Fibroblast of villous mesenchyme (primary cell): ENCODE results near the gene TMEM164. TPM values are rescaled to one million over a fixed set of nuclear protein-coding genes. Genes with fewer than 3 reads are reported as not detected.

Experiments used
- DNase-seq: peaks from one replicate; pipeline ENCODE4 v3.0.0-alpha.2; 2010; ENCODE audit warnings: low read depth
- H3K4me3 ChIP-seq: 2 replicates; pipeline ENCODE4 v1.5.1; 2011; ENCODE audit warnings: low read depth, mild to moderate bottlenecking, low read length
- total RNA-seq: library from RNA; depleted of rRNA; stranded (reverse); fragments of >200 nt; gene quantifications from 2 replicates; pipeline ENCODE4 v1.2.3, GENCODE V29; 2012
- TF ChIP-seq, protein P1 (sequence below): IDR thresholded peaks from 2 replicates; pipeline ENCODE4 v1.5.1; 2012; ENCODE audit warnings: low read depth, mild to moderate bottlenecking, low read length; ENCODE audit not compliant: insufficient read depth

Gene TMEM164
- total RNA-seq, 1 donor = 11.7 TPM

DNA sequence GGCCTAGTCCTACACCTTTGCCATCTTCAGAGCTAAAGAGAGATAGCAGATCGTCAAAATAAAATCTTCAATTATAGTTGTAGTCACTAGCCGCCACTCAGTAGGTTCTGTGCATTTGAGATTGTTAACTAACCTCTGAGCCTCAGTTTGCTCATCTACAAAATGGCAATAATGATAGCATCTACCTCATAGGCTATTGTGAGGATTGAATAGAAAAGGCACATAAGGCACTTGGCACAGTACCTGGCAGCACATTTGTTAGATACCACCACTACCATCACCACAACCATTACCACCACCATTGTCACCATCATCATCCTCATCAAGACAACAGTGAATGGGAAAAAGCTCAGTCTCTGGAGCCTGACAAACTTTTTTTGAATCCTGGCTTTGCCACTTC is 180.4 kb downstream of the TMEM164 start:
- no peak for DNase-seq
- TF ChIP-seq, protein P1, sequence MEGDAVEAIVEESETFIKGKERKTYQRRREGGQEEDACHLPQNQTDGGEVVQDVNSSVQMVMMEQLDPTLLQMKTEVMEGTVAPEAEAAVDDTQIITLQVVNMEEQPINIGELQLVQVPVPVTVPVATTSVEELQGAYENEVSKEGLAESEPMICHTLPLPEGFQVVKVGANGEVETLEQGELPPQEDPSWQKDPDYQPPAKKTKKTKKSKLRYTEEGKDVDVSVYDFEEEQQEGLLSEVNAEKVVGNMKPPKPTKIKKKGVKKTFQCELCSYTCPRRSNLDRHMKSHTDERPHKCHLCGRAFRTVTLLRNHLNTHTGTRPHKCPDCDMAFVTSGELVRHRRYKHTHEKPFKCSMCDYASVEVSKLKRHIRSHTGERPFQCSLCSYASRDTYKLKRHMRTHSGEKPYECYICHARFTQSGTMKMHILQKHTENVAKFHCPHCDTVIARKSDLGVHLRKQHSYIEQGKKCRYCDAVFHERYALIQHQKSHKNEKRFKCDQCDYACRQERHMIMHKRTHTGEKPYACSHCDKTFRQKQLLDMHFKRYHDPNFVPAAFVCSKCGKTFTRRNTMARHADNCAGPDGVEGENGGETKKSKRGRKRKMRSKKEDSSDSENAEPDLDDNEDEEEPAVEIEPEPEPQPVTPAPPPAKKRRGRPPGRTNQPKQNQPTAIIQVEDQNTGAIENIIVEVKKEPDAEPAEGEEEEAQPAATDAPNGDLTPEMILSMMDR = no peak
- no peak overlapping the region for H3K4me3 ChIP-seq

DNA sequence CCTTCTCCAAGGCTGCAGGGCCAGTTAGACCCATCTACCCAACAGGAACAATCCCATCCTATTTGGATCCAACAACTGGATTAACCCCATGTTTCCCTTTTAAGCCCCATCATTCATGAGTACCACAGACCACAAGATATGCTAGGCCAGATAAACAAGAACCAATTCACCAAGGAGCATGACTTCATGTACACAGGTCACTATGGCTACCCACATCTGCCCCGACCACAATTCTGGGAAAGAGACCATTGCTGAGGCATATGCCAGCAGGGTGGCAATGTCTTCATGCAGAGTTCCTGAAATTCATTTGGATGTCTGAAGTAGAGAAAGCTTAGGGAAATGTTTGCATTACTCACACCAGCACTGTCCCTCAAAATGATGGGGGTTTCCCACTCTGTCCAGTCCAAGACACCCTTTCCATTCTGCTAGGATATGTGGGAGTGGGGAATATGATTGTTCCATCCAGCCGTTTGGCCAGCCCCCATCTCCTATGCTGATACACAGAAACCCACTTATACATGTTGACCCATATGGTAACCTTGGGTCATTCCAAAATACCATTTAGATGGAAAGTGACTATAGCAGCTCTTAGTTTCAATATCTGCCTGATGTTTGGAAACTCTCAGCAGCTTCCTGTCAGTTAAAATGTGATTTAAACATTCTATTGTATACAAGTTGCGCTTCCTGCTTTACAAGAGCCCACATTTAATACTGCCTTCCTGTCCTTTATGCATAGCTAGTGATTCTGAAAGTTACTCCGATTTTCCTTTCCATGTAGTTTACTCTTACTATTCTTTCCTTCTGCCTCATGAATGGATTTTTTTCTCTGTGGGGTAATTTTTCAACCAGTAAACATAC is 186.0 kb downstream of the TMEM164 start:
- DNase-seq = no peak
- H3K4me3 ChIP-seq = no peak overlapping the region
- TF ChIP-seq, protein P1 = no peak

DNA sequence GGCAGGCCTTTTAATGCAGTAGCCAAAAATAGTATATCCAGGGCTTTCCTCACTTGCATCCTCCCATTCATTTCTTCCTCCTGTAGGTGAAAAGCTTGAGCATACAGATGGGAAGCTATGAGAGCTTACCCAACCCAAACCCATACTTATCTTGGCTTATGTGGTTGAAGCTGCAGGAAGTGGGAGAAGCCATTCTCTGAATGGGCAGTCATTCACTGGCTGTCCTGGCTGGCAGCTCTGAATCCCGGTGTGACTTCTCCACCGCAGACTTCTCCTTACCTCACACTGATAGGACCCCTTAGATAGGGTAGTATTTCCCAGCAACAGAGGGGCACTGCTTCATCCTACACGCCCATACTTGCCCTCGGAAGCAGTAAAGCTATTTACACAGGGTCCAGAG is 189.6 kb downstream of the TMEM164 start:
- TF ChIP-seq, protein P1 = no peak
- no peak overlapping the region for H3K4me3 ChIP-seq
- no peak for DNase-seq

DNA sequence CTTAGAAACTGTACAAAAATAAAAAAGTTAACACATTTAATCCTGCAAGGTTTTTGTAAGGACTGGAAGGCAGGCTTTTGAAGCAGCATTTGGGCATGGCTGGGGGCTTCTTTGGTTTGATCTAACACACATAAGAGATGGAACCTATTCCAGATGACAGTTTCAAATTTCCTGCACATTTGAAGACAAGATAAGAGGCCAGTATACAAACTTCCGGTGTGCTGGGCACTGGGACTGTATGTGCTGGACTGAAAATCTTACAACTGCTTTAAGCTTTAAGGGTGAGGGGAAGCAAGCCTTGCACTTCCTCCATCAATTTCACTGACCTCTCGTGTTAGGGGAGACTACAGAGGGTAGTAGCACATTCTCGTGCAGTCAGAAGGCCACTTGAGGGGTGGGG is 192.1 kb downstream of the TMEM164 start:
- no peak overlapping the region for H3K4me3 ChIP-seq
- DNase-seq = no peak
- TF ChIP-seq, protein P1 = no peak

DNA sequence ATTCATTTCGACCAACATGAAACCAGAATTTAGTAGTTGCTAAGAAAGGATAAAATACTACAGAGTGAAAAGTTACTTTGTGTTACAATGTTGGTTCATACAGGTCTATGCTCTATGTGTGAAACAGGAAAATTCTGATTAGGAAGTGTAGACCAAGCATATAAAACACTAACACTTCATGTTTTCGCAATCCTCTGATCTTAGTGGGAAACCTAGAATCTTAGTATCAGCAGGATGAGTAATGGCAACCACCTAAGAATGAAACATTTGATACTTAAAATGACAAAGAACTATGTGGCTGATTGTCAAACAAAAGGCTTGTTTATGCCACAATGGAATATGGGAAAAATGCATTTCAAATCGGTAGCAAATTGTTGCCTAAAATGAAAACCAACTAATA is 198.9 kb downstream of the TMEM164 start:
- TF ChIP-seq, protein P1 = no peak
- no peak overlapping the region for H3K4me3 ChIP-seq
- peak; percentile 57 for DNase-seq

DNA sequence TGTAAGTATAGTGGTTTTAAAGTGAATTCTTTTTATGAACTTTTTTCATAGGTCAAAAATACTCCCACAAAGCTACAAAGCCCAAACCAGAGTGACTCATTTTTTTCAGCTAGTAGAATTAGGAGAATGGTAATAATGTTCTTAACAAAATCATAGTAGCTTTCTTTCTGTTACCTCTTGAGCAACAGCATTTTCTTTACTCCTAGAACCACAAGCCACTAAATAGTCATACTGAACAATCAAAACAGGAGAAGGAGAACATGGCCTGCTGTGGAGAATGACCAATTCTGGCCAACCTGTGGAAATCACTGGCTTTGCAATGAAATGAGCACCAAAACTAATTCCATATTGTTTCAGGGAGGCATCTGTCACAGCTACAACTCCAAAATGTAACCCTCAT is 202.1 kb downstream of the TMEM164 start:
- DNase-seq = peak; percentile 71
- no peak overlapping the region for H3K4me3 ChIP-seq
- TF ChIP-seq, protein P1 = no peak
